SW 1271 (cell line): Measurements from ENCODE around the gene EPHA1.
"Not testable (repeated sequence)": the region's sequence is repeated elsewhere in the genome, so short reads cannot be mapped to it uniquely, and the experiment has no call there.

Experiments used
- DNase-seq, 2 experiments: peaks; one replicate each; lab custom pipeline; 2025; lab: John Stamatoyannopoulos, UW

EPHA1 gene

DNA sequence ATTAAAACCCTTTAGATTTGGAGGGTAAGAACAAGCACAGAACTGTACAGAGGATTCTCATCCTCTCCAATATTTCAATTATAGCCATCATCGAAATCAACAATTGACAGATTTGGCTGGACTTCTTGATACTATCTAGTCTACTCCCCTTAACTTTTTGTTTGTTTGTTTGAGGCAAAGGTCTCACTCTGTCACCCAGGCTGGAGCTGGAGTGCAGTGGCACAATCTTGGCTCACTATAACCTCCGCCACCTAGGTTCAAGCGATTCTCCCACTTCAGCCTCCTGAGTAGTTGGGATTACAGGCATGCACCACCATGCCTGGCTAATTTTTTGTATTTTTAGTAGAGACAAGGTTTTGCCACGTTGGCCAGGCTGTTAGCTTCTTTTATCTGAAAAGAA lies 6.4 kb downstream of the EPHA1 start:
- not testable (repeated sequence) for DNase-seq

DNA sequence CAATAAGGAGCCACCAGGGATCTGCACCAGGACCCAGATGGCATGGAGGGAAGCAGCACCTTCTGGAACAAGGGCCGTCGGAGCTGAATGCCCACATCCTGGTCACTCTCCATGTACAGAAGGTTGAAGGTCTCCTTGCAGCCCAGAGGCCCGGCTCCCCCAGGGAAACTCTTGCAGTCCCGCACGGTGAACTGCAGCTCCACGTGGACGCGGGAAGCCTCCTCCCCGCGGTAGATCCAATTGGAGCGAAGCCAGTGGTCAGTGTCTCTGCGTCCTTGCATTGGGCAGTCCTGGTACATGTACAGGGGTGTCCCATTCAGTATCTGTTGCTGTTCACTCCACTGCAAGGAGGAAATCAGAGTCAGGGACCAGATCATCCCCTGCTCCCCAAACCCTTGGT lies 7.4 kb downstream of the EPHA1 start:
- DNase-seq = no peak

DNA sequence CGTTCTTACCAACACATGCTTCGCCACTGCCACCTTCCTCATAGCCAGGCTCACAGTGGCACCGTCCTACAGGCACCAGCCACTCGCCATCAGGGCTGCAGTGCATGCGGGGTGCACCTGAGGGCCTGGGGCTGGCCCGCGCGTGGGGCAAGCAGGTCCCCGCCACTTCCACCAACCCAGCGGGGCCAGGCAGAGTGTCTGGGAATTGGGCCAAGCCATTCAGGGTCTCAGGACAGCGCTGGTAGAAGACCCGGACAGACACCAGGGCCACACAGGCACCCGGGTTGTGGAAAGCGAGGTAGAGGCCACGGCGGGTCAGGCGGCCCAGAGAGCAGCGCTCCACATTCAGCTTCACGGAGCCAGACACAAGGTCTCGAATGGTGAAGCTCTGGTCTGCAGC lies 9.0 kb downstream of the EPHA1 start:
- no peak for DNase-seq

DNA sequence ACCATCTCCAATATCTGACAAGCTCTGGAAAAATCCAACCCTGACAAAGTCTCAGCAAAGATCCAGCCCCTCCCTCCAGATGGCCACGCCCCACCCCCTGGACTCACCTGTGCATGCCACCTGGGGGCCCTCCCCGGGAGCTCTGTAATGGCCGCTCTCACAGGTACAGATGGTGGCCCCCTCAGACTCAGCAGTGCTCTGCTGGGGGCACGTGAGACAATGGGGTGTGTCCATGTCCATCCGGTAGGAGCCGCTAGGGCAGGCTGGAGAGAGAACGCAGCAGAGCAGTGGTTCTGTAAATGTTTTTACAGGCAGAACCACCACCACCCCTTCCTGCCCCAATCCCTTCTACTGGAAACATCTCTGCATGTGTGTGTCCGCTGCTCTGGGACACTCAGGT lies 9.5 kb downstream of the EPHA1 start:
- no peak for DNase-seq

DNA sequence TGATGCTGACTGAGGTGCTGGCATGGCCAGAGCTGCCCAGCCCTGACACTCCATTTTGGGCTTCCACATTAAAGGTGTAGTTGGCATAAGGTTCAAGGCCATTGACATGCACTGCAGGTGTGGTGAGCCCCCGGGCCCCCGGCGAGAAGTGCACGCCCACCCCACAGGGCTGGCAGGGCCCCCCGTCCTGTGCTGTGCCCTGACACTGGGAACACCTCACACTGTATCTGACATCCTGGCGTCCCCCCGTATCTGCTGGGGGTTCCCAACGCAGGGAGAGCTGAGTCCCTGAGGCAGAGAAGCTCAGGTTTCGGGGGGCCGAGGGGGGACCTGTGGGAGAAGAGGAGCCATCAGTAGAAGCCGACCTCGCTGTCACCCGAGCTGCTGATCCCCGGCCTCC lies 10.0 kb downstream of the EPHA1 start:
- no peak for DNase-seq

DNA sequence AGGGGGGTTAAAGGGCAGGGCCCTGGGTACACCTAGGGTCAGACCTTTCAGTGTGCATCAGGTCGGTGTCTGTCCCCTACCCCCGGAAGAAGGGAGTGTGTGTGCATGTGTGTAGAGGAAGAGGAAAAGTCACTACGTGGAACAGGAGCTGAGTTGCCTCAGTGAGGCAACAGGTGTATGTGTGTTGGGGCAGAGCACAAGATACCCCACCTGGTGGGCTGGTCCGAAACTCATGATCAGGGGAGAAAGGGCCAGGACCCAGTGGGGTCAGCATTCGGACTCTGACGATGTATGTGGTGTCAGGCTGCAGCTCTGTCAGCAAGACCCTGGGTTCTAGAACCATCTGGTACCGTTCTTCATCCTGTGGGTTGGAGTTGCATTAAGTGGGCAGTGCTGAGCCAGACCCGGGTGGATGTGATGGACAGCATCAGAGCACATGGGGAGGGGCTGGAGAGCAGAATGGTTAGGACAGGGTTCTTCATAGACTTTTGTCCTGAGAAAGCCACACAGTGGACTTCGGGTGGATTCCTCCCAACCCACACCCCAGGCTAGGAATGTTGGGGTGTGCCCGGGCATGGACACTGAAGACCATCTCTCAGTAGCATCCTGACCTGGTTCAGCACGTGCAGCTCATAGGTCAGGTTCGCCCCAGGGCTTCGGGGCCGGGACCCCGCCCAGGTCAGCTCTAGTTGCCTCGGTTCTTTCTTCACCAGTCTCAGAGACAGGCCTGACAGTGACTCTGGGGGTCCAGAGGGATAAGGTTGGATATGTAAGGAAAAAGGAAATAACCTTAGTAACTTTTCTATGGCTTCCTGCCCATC lies 10.7 kb downstream of the EPHA1 start:
- no peak for DNase-seq

DNA sequence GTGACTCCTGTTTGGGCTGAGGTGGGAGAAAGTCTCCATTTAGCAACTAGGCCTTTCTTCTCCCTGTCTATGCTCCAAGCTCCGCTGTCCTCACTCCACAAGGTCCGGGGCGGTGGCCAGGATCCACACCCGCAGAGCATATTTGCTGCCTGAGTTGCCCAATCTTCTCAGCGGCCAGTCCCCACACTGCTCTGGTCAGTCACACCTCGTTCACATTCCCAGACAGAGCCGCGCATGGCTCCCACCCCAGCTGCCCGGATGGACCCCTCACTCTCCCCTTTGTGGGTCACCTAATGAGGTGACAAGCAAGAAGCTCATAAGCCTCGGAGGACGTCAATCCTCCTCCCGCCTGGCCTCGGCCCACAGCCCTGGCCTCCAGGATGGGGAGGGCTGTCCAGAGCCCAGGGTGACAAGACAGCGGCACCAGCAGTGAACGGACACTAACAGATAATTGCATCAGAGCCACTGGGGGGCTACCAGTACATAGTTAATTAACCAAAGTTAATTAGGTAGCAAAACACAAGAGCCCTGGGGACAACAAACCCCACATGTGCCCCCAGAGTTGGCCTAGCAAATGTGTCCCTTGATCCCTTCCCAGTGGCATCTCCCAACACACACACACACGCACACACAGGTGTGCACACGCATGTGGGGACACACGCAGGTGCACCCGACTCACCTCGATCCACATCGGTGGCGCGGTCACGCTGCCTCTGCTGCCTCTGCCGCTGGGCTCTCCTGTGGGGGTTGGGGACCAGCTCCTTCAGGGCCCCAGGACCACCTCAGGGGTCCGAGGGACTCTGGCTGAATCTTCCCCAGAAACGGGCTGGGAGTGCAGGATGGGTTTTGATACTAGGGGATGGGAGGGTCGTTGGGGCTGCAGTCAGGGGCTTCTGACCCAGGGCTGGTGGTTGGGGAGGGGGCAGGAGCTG lies 11.8 kb downstream of the EPHA1 start:
- DNase-seq = no peak

DNA sequence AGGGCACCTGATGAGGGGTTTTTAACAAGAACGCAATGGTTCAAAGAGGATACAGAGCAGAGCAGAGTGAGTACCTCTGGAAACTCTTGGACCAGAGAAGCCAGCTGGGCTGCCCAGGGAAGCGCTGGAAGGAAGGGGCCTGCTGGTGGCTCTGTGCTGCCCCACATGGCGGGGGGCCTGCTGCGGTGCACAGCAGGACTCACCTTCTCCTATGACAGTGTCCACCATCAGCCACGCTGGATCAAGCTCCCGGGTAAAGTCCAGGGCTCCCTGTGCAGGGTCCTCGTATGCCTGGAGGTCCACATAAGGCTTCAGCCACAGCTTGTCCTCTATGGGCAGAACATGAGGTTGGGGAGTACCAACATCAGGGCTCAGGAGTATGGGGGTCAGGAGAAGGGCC lies 12.5 kb downstream of the EPHA1 start:
- no peak for DNase-seq

DNA sequence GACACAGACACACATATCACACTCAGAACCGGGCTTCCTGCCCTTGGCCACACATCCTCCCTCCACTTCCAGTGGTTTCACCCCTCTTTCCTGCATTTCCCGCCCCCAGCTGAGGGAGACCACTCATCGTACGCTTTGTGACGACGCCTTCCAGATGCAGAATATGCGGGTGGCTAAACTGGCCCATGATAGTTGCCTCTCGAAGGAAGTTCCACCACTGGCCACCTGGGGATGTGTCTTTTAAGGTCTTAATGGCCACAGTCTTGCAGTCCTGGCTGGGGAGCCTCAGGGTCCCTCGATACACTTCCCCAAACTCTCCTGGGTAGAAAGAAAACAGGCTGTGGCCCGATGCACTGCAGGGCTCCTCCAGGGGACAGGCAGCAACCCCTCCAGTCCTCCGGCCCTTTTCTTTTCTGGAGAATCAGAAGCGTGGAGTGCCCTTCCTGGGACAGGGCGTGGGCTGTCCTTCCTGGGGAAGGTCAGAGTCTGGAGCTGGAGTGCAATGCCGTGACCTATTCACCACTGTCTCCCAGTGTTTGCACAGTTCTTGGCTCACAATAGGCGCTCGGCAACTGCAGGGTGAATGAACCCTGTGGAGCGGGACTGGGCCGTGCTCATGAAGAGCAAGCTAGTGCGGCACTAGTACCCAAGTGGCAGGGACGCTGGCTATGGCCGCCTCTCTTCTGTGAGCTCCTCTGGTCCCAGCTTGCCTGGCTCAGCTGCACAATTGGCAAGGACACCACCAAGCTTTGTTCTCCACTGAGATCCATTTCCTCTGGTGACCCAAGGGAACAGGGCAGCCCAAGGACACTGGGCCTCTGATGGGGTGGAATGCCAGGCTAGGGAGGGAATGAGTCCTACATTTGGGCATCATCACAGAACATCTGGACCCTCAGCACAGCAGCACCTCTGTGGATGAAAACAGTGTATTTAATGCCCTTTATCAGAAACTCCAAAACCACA lies 13.2 kb downstream of the EPHA1 start:
- DNase-seq = no peak

DNA sequence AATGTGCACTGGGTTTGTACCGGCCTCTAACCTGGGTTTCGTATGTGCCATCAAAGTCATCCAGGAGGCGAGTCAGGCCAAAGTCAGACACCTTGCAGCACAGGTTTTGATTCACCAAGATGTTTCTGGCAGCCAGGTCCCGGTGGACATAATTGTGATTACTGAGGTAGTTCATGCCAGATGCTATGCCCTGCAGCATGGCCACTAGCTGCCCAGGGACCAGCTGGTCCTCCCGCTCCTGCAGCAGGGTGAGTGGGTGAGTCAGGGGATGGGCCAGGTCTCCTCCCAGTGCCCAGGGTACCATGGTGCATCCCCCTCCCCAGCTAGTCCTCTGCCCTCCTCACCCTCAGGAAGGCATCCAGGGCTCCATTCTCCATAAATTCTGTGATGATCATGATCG lies 13.9 kb downstream of the EPHA1 start:
- no peak for DNase-seq

DNA sequence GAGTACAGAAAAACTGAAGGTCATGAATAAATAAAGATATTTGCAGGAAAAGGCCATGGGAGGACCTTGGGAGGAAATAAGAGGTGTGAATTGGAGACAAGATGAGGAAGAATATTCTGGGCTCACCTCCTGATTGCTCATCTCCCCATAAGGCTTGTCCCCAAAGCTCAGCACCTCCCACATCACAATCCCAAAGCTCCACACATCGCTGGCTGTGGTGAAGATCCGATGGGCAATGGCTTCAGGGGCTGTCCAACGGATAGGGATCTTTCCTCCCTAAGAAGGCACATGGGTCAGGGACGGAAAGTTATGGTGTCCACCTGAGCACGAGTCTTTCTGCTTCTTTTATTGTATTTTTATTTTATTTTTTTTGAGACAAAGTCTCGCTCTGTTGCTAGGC lies 14.6 kb downstream of the EPHA1 start:
- DNase-seq = no peak

DNA sequence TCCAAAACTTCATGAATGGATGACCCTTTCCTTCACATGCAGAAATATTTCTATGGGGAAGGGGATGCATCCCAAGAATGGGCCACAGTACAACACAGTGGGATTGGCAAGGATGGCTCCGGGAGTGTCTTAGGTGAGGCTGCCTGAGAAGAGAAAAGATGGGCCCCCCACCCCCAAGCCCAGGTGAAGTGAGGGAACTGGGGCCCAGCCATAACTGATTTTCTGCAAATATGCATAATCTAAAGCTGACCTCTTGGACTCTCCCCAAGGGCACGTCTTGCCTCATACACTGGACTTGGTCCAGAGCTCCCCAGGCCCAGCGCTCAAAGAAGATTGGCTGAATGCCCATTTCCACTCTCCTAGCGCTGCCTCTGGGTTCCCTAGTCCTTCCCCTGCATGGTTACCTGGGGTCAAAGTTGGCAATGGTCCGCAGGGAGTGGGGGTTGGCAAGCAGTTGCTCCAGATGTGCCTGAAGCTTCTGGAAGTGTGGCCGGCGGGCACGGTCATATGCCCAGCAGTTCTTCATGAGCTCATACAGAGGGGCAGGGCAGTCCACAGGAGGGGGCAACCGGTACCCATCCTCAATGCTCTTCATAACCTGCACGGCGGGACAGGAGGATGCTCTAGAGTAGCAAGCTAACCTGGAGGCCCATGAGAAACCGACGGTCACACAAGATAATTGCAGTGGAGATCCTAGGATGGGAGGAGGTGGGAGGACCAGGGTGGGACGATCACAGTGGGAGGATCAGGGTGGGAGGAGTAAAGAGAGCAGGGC lies 15.2 kb downstream of the EPHA1 start:
- no peak for DNase-seq

DNA sequence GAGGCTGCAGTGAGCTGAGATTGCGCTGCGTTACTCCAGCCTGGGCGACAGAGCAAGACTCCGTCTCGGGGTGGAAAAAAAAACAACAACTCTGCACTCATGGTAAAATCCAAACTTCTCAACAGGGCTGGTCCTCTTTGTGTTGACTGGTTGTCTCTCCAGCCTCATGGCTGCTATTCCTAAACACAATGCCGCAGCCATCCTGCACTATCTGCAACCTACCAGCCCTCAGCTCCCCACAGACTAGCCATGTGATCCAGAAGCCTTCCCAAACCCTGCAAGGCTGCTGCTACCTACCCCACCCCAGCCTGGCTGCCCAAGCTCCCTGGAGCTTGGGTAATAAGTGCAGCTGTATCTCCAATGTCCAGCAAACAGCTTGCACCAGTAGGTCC lies 15.8 kb downstream of the EPHA1 start:
- DNase-seq = no peak

DNA sequence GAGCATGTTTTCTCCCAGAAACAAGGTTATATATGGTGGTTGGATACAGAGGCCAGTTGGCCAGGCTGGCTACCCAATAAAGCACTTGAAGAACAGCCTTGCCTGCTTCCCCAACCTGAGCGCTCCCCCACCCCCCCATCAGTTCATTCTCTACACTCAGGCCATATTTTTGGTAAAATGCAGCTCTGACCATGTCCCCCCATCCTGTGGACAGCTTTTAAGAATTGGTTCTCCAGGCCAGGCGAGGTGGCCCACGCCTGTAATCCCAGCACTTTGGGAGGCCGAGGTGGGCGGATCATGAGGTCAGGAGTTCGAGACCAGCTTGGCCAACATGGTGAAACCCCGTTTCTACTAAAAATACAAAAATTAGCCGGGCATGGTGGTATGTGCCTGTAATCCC lies 16.2 kb downstream of the EPHA1 start:
- not testable (repeated sequence) for DNase-seq

DNA sequence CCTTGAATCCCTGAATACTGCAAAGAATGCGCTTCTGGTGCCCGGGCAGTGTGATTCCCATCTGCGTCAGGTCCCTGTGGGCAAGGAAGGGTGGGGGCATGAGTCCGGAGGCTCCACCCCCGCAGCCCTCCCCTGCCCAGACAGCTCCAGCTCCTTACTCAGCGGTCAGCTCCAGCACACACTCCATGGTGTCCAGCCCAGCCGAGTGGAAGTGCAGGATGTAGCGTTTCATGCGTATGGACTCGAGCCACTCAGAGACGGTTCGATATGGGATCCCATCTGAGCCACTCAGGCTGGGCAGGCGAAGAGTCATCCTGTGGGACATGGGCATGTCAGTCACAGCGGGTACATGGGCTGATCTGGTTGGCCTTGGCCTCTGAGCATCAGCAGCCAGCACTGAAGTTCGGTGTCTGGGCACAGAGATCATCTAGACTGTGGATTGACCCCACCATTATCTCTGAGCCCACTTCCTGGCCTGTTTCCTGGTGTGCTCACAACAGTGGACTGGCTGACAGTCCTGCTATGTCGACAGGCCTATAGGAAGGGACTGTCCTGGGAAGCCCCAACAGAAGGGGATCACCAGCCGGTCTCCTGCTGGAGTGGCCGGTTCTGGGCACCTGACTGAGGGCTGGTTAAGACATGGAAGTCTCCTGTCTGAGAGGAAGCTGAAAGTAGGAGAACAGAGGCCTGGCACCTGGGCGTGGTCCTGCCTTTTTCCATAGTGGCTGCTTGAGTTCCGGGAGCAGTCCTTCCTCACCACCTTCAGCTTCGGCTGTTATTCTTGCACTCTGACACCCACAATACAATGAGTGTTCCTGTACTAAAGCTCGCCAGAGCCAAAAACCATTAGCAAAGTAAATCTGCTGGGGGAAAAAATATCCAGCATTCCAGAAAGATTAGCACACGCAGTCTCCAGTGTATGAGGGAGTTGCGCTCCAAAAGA lies 16.9 kb downstream of the EPHA1 start:
- no peak for DNase-seq

DNA sequence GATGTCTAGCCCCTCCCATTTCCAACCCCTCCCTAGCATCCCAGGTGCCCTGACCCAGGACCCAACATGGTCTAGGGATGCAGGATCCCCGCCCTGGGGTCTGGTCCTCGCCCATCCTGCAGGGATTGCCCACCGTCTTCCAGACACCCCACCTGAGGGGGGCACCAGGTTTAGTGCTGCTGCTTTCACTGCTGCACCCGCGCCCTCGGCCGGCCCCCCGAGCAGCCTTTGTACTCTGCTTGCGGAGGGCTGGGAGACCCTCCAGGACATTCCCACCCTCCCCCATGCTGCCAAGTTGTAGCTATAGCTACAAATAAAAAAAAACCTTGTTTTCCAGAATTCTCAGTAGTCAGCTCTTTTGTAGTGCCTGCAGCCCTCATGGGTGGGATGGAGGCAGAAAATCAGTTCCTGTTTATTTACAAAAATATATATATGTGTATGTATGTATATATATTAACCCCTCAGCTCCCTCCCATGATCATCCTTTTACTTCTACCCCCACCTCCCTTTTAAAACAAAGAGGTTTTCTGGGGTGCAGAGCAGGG lies 17.8 kb downstream of the EPHA1 start:
- DNase-seq = no peak

DNA sequence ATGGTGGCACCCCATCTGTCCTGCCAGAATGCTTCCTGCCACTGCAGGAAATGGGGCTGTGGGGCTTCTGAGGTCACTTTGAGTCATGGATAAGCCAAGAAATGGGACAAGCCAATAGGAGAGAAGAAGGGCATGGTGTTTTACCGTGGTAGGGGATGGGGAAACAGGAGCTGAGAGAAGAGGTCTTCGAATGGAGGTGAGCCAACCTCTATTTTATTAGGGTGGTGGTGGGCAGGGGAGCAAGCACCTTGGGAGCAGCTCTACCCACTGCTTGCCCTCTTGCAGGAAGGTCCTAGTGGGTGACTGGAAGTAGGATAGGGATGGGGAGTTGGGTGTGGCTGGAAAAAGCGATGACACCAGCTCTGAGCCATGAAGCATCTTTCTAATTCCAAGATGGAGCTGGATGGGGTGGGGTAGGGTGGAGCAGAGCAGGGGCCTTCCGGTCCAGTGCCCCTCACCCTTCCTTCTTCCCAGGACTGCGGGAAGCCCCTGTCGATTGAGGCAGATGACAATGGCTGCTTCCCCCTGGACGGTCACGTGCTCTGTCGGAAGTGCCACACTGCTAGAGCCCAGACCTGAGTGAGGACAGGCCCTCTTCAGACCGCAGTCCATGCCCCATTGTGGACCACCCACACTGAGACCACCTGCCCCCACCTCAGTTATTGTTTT lies 18.4 kb downstream of the EPHA1 start:
- no peak for DNase-seq

DNA sequence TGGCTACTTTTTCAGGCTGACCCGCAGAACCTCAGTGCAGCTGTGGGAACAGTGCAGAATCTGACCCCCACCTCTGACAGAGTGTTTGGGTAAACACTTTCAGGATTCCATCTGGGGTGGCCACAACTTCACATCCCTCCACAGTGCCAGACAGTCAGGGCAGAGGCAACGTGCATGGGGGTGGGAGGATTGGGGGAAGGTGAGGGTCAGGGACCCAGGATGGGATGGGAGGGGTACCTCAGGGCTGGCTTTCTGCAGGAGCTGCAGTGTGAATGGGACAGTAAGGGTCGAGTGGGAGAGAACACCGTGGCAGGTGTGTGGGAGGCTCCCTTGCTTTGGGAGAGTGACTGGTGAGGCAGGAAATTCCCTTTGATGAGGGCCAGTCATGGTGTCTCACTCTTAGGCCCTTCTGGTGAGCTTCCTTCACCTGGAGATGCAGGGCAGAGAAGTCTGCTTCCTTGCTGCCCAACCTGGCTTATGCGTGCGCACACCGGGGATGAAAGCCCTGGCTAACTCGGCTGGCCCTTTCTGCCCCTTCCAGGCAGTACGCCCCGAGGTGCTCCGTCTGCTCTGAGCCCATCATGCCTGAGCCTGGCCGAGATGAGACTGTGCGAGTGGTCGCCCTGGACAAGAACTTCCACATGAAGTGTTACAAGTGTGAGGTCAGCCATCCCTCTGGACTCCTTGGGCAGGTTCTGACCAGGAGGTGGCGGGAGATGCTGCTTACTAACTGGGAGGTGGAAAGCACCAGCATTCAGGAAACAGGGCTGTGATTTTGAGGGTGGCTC lies 19.1 kb downstream of the EPHA1 start:
- no peak for DNase-seq
